Epithelial cell of esophagus (primary cell): ENCODE data around the gene AGPAT2.

ENCODE experiments used
- DNase-seq: peaks from one replicate; pipeline ENCODE4 v3.0.0; 2010; ENCODE audit warnings: low read depth
- H3K4me3 ChIP-seq: 2 replicates; pipeline ENCODE4 v1.5.1; 2011; ENCODE audit warnings: mild to moderate bottlenecking, low read length, control low read depth
- TF ChIP-seq, protein P1 (sequence below): IDR thresholded peaks from 2 replicates; pipeline ENCODE4 v1.5.1; 2011; ENCODE audit warnings: low read depth, mild to moderate bottlenecking, low read length, control low read depth, inconsistent platforms; ENCODE audit not compliant: insufficient read depth; ENCODE audit errors: missing control alignments

AGPAT2 gene

DNA sequence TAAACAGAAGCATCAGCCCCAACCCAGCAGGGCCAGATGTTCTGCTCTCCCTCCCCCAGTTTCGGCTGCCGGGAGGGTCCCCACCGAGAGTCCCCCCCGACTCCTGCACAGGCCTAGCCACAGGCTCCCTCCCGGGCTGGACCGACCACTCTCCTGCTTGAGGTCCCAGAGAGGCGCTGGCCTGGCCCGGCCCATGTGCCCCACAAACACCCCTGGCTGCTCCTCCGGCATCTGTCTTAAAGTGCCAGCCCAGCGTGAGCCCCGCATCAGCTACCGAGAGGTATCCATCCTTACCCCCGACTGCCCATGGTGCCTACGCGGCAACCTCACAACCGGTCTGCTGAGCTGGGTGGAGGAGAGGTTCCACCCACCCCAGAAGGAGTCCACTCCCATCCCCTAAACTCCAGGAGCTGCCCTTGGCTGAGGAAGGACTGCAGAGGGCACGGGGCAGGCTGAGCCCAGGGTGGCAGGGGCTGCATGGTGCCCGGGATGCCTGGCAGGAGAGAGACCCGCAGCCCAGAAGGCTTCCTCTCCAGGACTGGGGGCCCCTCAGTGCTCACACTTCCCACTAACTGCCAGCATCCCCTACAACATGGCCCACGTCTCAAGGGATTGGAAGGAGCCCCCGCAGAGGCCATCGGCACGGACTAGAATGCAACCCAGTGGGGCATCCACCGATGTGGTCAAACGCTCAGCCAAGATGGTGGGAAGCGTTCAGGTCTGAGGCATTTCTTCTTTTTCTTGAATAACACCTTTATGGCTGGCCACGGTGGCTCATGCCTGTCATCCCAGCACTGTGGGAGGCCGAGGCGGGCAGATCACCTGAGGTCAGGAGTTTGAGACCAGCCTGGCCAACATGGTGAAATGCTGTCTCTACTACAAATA, 40.2 kb downstream of the AGPAT2 start:
- H3K4me3 ChIP-seq, result no peak overlapping the region
- TF ChIP-seq, protein P1, sequence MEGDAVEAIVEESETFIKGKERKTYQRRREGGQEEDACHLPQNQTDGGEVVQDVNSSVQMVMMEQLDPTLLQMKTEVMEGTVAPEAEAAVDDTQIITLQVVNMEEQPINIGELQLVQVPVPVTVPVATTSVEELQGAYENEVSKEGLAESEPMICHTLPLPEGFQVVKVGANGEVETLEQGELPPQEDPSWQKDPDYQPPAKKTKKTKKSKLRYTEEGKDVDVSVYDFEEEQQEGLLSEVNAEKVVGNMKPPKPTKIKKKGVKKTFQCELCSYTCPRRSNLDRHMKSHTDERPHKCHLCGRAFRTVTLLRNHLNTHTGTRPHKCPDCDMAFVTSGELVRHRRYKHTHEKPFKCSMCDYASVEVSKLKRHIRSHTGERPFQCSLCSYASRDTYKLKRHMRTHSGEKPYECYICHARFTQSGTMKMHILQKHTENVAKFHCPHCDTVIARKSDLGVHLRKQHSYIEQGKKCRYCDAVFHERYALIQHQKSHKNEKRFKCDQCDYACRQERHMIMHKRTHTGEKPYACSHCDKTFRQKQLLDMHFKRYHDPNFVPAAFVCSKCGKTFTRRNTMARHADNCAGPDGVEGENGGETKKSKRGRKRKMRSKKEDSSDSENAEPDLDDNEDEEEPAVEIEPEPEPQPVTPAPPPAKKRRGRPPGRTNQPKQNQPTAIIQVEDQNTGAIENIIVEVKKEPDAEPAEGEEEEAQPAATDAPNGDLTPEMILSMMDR, result no peak
- no peak for DNase-seq

DNA sequence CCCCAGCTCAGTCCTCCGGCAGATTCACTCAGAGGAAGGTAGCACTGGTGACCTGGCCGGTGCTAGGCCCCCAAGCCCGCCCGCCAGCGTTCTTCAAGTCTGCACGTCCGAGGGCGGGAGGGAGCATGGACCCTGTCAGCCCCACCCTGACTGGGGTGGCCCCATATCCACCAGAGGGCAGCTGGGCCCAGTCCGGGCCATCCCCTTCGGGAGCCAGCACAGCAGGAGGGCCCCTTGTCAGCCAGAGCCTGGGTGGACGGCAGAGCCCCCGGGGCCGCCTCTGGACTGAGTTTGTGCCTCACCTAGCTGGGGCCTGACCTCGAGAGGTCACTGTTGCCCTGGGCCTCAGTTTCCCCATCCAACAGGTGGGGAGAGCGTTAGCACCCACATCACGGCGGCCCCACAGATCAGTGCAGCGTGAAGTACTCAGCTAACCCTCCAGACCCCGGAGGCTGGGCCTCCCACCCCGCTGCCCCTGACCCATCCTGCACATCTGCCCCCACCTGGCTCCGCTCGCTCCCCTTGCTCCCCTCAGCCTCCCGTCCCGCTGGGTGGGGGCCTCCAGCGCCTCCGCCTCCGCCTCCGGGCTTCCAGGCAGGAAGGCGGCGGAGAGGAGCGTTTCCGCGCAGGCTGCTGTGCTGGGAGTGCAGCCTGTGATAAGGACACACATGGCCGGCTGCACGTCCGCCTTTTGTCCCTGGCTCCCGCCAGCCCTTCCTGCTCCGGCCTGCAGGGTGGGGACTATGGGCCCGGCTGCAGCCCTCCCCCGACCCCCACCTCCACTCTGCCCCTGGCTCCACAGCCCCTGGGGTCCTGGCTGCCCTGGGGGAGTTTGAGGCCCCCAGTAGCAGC, 41.1 kb downstream of the AGPAT2 start:
- TF ChIP-seq, protein P1, result no peak
- no peak for DNase-seq
- H3K4me3 ChIP-seq, result no peak overlapping the region

DNA sequence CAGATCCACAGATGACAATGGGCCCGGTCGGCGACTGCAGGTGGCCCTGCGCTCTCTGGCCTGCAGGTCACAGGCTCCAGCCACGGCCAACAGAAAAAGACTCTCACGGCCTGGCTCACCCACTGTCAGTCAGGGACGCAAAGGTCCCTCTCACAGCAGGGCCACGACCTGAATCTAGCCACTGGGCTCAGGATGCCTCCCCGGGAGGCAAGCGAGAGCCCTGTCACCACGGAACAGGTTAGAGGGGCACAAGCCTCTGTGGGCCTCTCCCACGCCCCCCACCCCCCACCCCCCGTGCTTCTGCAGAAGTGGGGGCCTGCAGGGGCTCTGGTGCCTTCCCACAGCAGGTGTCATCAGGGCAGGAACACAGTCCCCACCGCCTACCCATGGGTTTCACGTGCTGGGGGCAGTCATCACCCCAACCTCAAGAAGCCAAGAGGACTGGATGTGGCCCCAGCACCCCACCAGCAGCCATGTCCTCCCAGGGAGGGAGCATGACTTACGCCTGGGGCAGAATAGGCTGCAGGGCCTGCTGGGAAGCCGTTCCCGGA, 41.8 kb downstream of the AGPAT2 start:
- no peak for DNase-seq
- no peak overlapping the region for H3K4me3 ChIP-seq
- TF ChIP-seq, protein P1, result no peak

DNA sequence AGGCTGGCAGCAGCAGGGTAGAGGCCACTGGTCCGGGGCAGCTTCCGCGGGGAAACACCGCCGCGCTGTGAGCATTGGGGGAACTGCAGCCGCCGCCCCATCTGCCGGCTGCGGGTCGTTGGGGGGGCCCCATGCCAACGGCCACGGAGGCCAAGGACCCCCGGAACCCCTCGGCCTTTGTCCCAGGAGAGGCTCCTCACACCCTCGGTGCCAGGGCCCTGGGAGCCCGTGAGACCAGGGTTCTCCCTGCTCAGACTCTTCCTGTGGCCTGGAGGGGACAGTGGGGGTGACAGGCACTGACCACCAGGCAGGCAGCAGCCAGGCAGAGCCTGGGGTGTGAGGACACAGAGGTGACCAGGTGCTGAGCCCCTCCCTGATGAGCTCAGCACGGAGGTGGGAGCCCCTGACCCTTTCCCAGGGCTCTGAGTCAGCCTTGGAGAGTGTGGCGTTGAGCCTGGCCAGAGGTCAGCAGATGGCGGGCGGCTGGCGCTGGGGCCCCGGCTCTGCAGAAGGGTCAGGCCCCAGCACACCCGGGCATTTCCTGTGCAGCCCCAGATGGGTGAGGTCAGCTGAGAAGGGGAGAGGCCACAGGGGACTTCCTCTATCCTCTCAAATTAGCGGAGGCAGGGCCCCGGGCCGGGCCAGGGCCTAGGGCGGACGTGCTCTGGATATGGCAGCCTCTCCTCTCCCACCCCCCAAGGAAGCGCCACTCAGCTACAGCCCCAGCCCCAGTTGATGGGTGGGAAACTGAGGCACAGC, 42.5 kb downstream of the AGPAT2 start:
- H3K4me3 ChIP-seq, result no peak overlapping the region
- peak; percentile 66 for DNase-seq
- TF ChIP-seq, protein P1, result peak; percentile 69

DNA sequence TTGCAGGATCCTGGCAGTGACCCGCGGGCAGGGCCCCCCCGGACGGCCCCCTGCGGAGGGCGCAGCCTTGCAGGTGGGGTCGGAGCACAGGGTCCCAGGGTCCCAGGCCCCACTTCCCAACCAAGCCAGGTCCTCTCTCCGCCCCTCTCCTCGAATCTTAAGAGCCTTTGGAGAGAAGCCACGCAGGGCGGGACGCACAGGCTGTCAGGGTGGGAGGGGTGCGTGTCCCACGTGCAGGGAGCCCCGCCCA, 43.0 kb downstream of the AGPAT2 start:
- no peak for DNase-seq
- no peak overlapping the region for H3K4me3 ChIP-seq
- TF ChIP-seq, protein P1, result no peak

DNA sequence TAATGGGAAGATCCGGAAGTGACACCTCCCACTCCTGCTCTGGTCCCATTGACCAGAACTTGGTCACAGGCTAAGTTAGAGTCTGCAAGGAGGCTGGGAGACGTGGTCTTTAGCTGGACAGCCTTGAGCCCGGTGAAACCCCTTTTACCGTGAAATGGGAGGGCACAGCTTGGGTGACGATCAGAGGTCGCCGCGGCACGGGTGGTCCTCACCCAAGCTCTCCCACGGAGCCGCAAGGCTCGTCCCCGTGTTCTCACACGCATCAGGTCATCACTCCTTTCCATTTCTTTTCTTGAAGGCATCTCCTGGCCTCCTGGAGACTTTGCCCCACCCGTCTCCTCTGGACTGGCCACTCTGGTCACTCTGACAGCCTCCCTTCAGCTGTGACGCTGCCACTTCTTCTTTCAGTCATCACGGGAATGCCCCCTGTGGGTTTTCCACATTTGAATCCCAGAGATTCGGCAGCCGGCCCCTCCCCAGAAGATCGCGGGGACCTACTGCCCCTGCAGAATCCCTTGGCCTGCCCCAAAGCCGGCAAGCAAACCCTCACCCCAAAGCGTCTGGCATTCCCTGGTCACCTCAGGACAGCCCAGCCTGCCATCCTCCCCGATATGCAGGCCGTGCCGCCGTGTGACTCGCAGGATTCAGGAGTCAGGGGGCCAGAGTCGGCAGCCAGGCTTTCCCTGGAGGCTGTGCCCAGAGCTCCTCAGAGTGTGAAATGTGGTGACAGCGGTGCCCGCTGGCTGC, 43.5 kb downstream of the AGPAT2 start:
- no peak overlapping the region for H3K4me3 ChIP-seq

More for the DNA sequence above, 43.5 kb downstream of the AGPAT2 start:
- TF ChIP-seq, protein P1, result no peak
- DNase-seq, result no peak
